ENCODE data around the gene MSN.

GRCh38 chrX:65635822-65636221 is 31.6 kb upstream of the MSN start:
- TF ChIP-seq HOXA7 (CRISPR knock-in tag; IDR thresholded peaks at IDR 0.05; ENCODE audit: borderline replicate concordance) (no peak), ZSCAN18 (tag by site-specific recombination; IDR thresholded peaks at IDR 0.05) (no peak), CTCF (tag by site-specific recombination; IDR thresholded peaks at IDR 0.05) (no peak), ZEB2 (tag by site-specific recombination; IDR thresholded peaks at IDR 0.05) (no peak), ZFP37 (tag by site-specific recombination; IDR thresholded peaks at IDR 0.05) (no peak), ZNF350 (tag by site-specific recombination; IDR thresholded peaks at IDR 0.05) (no peak)
